ENCODE results near the gene ST3GAL3.

ST3GAL3 gene

DNA sequence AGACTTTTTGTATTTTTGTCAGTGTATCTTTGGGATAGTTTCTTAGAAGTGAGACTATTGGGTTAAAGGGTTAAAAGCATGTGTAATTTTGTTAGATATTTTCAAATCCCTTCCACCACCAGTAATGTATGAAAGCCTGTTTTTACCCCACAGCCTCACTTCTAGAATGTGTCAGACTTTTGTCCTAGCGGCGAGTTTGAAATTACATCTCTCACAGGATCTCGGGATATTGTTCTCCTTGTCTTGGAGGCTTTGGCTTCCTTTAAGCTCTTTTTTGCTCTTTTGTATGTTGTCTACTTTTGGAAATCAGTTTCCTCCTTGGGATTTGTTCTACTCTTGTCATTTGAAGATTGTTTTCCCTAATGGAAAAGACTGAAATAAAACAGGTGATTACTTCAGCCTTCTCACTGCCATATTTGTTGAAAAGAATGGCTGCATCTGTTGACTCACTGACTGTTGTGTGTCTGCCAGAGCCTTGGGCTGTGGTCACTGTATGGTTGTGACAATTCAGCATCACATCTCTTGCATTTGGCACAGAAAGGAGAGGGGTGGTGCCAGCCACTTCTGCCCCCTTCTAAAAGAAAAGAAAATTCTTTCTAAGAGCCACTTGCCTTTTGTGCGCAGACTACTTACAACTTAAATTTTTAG is 22.6 kb downstream of the ST3GAL3 start:
- TF ChIP-seq, protein P1, sequence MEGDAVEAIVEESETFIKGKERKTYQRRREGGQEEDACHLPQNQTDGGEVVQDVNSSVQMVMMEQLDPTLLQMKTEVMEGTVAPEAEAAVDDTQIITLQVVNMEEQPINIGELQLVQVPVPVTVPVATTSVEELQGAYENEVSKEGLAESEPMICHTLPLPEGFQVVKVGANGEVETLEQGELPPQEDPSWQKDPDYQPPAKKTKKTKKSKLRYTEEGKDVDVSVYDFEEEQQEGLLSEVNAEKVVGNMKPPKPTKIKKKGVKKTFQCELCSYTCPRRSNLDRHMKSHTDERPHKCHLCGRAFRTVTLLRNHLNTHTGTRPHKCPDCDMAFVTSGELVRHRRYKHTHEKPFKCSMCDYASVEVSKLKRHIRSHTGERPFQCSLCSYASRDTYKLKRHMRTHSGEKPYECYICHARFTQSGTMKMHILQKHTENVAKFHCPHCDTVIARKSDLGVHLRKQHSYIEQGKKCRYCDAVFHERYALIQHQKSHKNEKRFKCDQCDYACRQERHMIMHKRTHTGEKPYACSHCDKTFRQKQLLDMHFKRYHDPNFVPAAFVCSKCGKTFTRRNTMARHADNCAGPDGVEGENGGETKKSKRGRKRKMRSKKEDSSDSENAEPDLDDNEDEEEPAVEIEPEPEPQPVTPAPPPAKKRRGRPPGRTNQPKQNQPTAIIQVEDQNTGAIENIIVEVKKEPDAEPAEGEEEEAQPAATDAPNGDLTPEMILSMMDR (IDR thresholded peaks at IDR 0.05; ENCODE audit: low read depth, low read length): no peak
- TF ChIP-seq POLR2A (IDR thresholded peaks at IDR 0.05; ENCODE audit: extremely low read depth, insufficient read length) (no peak), MYC (IDR thresholded peaks at IDR 0.05; ENCODE audit: low read depth, low read length) (no peak)
- TF ChIP-seq, protein P2, sequence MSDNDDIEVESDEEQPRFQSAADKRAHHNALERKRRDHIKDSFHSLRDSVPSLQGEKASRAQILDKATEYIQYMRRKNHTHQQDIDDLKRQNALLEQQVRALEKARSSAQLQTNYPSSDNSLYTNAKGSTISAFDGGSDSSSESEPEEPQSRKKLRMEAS (IDR thresholded peaks at IDR 0.05; ENCODE audit: low read depth, low read length): no peak
- H3K4me3 ChIP-seq (ENCODE audit: low read depth, low read length): no peak overlapping the region
- no peak for DNase-seq (ENCODE audit: low read depth)

DNA sequence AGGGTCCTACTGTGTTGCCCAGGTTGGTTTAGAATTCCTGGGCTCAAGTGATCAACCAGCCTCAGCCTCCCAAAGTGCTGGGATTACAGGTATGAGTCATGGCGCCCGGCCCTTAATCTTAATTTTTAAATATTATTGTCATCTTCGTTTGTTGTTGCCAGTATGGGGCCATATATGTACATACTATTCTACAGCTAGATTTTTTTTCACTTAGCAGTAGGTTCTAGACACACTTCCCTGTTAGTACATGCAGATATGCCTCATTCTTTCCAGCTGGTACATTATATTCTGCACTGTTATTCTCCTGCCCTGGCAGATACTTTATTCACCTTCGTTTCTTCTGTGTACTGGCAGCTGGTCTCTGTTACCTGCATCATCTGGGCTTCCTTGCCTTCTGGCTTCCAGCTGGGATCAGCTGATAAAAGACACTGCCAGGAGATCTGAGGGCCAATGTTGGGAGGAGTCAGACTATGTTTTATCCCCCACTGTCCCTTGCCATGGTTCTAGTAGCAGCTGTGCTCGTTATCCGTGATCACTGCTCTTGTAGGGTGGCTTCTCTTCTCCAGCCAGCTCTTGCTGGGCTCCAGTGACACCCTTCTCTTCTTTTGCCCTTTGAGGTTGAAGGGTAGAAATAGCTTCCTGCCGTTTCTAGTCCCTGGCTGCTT is 24.7 kb downstream of the ST3GAL3 start:
- TF ChIP-seq, protein P2 (IDR thresholded peaks at IDR 0.05; ENCODE audit: low read depth, low read length): no peak
- TF ChIP-seq POLR2A (IDR thresholded peaks at IDR 0.05; ENCODE audit: extremely low read depth, insufficient read length) (no peak), MYC (IDR thresholded peaks at IDR 0.05; ENCODE audit: low read depth, low read length) (no peak)
- TF ChIP-seq, protein P1 (IDR thresholded peaks at IDR 0.05; ENCODE audit: low read depth, low read length): no peak
- DNase-seq (ENCODE audit: low read depth): no peak
- no peak overlapping the region for H3K4me3 ChIP-seq (ENCODE audit: low read depth, low read length)

DNA sequence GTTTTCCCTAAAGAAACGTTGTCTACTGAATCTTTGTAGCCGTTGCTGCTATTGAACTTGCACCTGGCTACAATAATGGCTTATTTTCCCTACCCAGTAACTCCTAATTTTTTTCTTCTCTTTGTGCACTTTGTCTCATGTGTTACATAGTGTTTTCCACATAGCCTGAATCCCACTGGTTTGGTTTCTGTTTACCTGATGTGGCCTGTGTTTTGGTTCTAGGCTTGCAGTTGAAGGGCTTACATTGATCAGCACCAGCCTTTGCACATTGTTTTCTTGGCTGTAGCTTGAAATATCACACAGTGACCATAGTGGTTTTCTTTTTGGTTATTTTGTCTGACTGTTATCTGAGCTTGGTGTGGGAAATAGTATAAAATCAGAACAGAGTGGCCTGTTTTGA is 29.5 kb downstream of the ST3GAL3 start:
- no peak overlapping the region for H3K4me3 ChIP-seq (ENCODE audit: low read depth, low read length)
- no peak for TF ChIP-seq POLR2A (IDR thresholded peaks at IDR 0.05; ENCODE audit: extremely low read depth, insufficient read length)
- TF ChIP-seq, protein P1 (IDR thresholded peaks at IDR 0.05; ENCODE audit: low read depth, low read length): no peak
- TF ChIP-seq, protein P2 (IDR thresholded peaks at IDR 0.05; ENCODE audit: low read depth, low read length): no peak
- no peak for TF ChIP-seq MYC (IDR thresholded peaks at IDR 0.05; ENCODE audit: low read depth, low read length)
- no peak for DNase-seq (ENCODE audit: low read depth)

DNA sequence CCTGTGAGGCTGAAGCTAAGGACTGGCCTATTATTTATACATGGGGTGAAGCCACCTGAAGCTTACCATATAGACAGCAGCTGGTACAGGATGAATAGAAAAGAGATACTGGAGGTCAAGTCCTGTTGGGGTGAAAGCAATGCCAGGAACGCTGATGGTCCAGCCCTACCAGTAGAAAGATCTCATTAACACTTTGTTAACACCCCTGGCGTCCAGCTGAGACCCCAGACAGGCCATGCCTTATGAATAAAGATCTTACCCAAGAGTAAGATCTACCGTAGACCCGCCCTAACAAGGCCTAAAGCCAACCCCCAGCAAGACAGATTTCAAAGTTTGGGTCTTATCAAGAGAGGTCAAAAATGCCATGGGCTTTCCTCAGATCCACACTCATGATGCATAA is 34.7 kb downstream of the ST3GAL3 start:
- H3K4me3 ChIP-seq (ENCODE audit: low read depth, low read length): no peak overlapping the region
- no peak for DNase-seq (ENCODE audit: low read depth)
- TF ChIP-seq POLR2A (IDR thresholded peaks at IDR 0.05; ENCODE audit: extremely low read depth, insufficient read length): no peak
- TF ChIP-seq, protein P2 (IDR thresholded peaks at IDR 0.05; ENCODE audit: low read depth, low read length): no peak
- TF ChIP-seq, protein P1 (IDR thresholded peaks at IDR 0.05; ENCODE audit: low read depth, low read length): no peak
- no peak for TF ChIP-seq MYC (IDR thresholded peaks at IDR 0.05; ENCODE audit: low read depth, low read length)

DNA sequence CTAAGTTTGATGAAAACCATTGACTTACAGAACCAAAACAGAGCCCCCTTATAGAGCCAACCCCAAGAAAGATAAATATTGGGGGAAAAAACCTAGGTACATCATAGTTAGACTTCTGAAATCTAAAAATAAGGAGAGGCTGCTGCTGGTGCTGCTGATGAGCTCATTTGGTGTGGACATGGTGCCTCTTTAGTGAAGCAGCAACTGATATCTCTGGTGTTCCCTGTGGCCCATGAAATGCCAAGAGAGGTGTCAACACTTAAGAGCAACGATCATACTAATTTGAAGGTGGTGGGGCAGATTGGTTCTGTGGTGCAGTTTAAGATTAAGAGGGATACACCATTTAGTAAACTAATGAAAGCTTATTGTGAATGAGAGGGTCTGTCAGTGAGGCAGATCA is 35.9 kb downstream of the ST3GAL3 start:
- TF ChIP-seq, protein P1 (IDR thresholded peaks at IDR 0.05; ENCODE audit: low read depth, low read length): no peak
- TF ChIP-seq MYC (IDR thresholded peaks at IDR 0.05; ENCODE audit: low read depth, low read length) (no peak), POLR2A (IDR thresholded peaks at IDR 0.05; ENCODE audit: extremely low read depth, insufficient read length) (no peak)
- TF ChIP-seq, protein P2 (IDR thresholded peaks at IDR 0.05; ENCODE audit: low read depth, low read length): no peak
- DNase-seq (ENCODE audit: low read depth): no peak

More for the DNA sequence above, 35.9 kb downstream of the ST3GAL3 start:
- H3K4me3 ChIP-seq (ENCODE audit: low read depth, low read length): no peak overlapping the region

Measured in NB4 (cell line).